MM.1S (cell line): ENCODE measurements around the gene MRPS9.

Source experiments
- DNase-seq: peaks from one replicate; pipeline ENCODE4 v3.0.0-alpha.2; 2015
- H2AFZ ChIP-seq: fragments of 300-600 bp; sonication (generic); 2 replicates; pipeline ENCODE4 v1.6.0; 2016; ENCODE audit warnings: antibody characterized with exemption, low read length
- H3F3A ChIP-seq: fragments of 300-600 bp; sonication (generic); 2 replicates; pipeline ENCODE4 v1.6.1; 2016; ENCODE audit warnings: mild to moderate bottlenecking, antibody characterized with exemption, low read length, moderate library complexity, mixed read lengths; ENCODE audit not compliant: insufficient read depth
- H3K27ac ChIP-seq: fragments of 300-600 bp; sonication (generic); 2 replicates; pipeline ENCODE4 v1.5.1; 2016; ENCODE audit warnings: mild to moderate bottlenecking, low read length
- H3K27me3 ChIP-seq: fragments of 300-600 bp; sonication (generic); replicated peaks from 2 replicates; pipeline ENCODE4 v1.6.0; 2016; ENCODE audit warnings: low read length; ENCODE audit not compliant: insufficient read depth
- H3K36me3 ChIP-seq: fragments of 300-600 bp; sonication (generic); replicated peaks from 2 replicates; pipeline ENCODE4 v1.6.1; 2016; ENCODE audit warnings: mild to moderate bottlenecking, low read length, mixed read lengths; ENCODE audit not compliant: insufficient read depth
- H3K4me1 ChIP-seq: fragments of 300-600 bp; sonication (generic); 2 replicates; pipeline ENCODE4 v1.6.1; 2016; ENCODE audit warnings: low read length, mixed read lengths
- H3K4me2 ChIP-seq: fragments of 300-600 bp; sonication (generic); 2 replicates; pipeline ENCODE4 v1.6.0; 2016; ENCODE audit warnings: low read depth, low read length
- H3K4me3 ChIP-seq: fragments of 300-600 bp; sonication (generic); 2 replicates; pipeline ENCODE4 v1.5.1; 2016; ENCODE audit warnings: low read length, mixed read lengths
- H3K79me2 ChIP-seq: fragments of 300-600 bp; sonication (generic); 2 replicates; pipeline ENCODE4 v1.6.1; 2016; ENCODE audit warnings: mixed run types, low read length, mixed read lengths
- H3K9ac ChIP-seq: fragments of 300-600 bp; sonication (generic); 2 replicates; pipeline ENCODE4 v1.6.1; 2016; ENCODE audit warnings: low read length, mixed read lengths
- H3K9me2 ChIP-seq: fragments of 300-600 bp; sonication (generic); replicated peaks from 2 replicates; pipeline ENCODE4 v1.6.1; 2016; ENCODE audit warnings: mild to moderate bottlenecking, low read length, mixed read lengths; ENCODE audit not compliant: insufficient read depth
- H3K9me3 ChIP-seq: fragments of 300-600 bp; sonication (generic); replicated peaks from 2 replicates; pipeline ENCODE4 v1.6.1; 2016; ENCODE audit warnings: mild to moderate bottlenecking, low read length, mixed read lengths; ENCODE audit not compliant: insufficient read depth
- H4K20me1 ChIP-seq: fragments of 300-600 bp; sonication (generic); 2 replicates; pipeline ENCODE4 v1.6.1; 2016; ENCODE audit warnings: mild to moderate bottlenecking, low read length, moderate library complexity, mixed read lengths; ENCODE audit not compliant: insufficient read depth
- CTCF ChIP-seq: fragments of 300-600 bp; sonication (generic); IDR thresholded peaks from 2 replicates; pipeline ENCODE4 v1.5.1; 2016; ENCODE audit warnings: antibody characterized with exemption, low read length, mixed read lengths
- EZH2 ChIP-seq: fragments of 300-600 bp; sonication (generic); optimal IDR thresholded peaks from 2 replicates; pipeline ENCODE3; 2017; ENCODE audit warnings: low read depth, mild to moderate bottlenecking, antibody characterized with exemption, low read length, mixed read lengths
- EZH2phosphoT487 ChIP-seq: fragments of 300-600 bp; sonication (generic); IDR thresholded peaks from 2 replicates; pipeline ENCODE4 v1.6.1; 2018; ENCODE audit warnings: antibody characterized with exemption, low read length

MRPS9 gene

GRCh38 chr2:105144152-105144940 lies 106.5 kb downstream of the MRPS9 start:
- H3K9me2 ChIP-seq: no peaks in the 10 kb centered on the region
- H3K27ac ChIP-seq: no peak overlapping the region
- peaks cover 3% of the 10 kb centered on the region; the same call in 1 of the 2 replicates for H3K27me3 ChIP-seq
- H3K9ac ChIP-seq: no peak overlapping the region
- no peaks in the 10 kb centered on the region for H3F3A ChIP-seq
- no peak overlapping the region for H2AFZ ChIP-seq
- H3K4me1 ChIP-seq: no peaks in the 10 kb centered on the region
- peak overlapping the region; percentile 13; the same call in 1 of the 2 replicates for H3K4me3 ChIP-seq
- no peaks in the 10 kb centered on the region for H4K20me1 ChIP-seq
- no peaks in the 10 kb centered on the region for H3K79me2 ChIP-seq
- peak overlapping the region; percentile 48 for H3K4me2 ChIP-seq
- DNase-seq: no peak
- no peaks in the 10 kb centered on the region for H3K36me3 ChIP-seq
- no peaks in the 10 kb centered on the region for H3K9me3 ChIP-seq
- TF ChIP-seq EZH2phosphoT487: no peak
- no peak for TF ChIP-seq EZH2
- TF ChIP-seq CTCF: no peak

- peak overlapping the region; percentile 48 for H3K4me2 ChIP-seq
Measured at GRCh38 chr2:105144941-105145300, 107.1 kb downstream of the MRPS9 start.

GRCh38 chr2:105149272-105149671 lies 111.4 kb downstream of the MRPS9 start:
- Histone ChIP-seq H3K4me1 (no peaks in the 10 kb centered on the region), H3K79me2 (no peaks in the 10 kb centered on the region), H2AFZ (no peak overlapping the region), H3K9me3 (no peaks in the 10 kb centered on the region), H3K36me3 (no peaks in the 10 kb centered on the region), H3K4me3 (no peak overlapping the region), H3K27ac (no peak overlapping the region), H4K20me1 (no peaks in the 10 kb centered on the region), H3K4me2 (no peak overlapping the region), H3K27me3 (peaks cover 3% of the 10 kb centered on the region; the same call in 1 of the 2 replicates), H3F3A (no peaks in the 10 kb centered on the region), H3K9me2 (no peaks in the 10 kb centered on the region), H3K9ac (no peak overlapping the region)
- no peak for TF ChIP-seq EZH2phosphoT487
- no peak for TF ChIP-seq CTCF
- TF ChIP-seq EZH2: no peak
- no peak for DNase-seq

More at GRCh38 chr2:105144941-105145300, 107.1 kb downstream of the MRPS9 start:
- Histone ChIP-seq H3K4me1 (no peaks in the 10 kb centered on the region), H3K79me2 (no peaks in the 10 kb centered on the region), H2AFZ (no peak overlapping the region), H3K9me2 (no peaks in the 10 kb centered on the region), H3K9me3 (no peaks in the 10 kb centered on the region), H3K27me3 (peaks cover 3% of the 10 kb centered on the region; the same call in 1 of the 2 replicates), H3K9ac (no peak overlapping the region), H3F3A (no peaks in the 10 kb centered on the region), H3K36me3 (no peaks in the 10 kb centered on the region), H4K20me1 (no peaks in the 10 kb centered on the region), H3K4me3 (peak overlapping the region; percentile 13; the same call in 1 of the 2 replicates), H3K27ac (no peak overlapping the region)
- TF ChIP-seq EZH2phosphoT487 (no peak), EZH2 (no peak), CTCF (no peak)
- DNase-seq: no peak
